ENCODE results near the gene KNDC1. TPM values are rescaled to one million over a fixed set of nuclear protein-coding genes. Genes with fewer than 3 reads are reported as not detected.

KNDC1 gene
- total RNA-seq, 1 donor from 2014 or later, result 0.09 TPM

GRCh38 chr10:133167693-133168616 lies 7.9 kb downstream of the KNDC1 start:
- peaks cover 16% of the 10 kb centered on the region for H3K27me3 Mint-ChIP-seq
- no peaks in the 10 kb centered on the region for H3K9me3 Mint-ChIP-seq
- intact Hi-C loops (cut with micrococcal nuclease), result no loop called here
- TF ChIP-seq CTCF (IDR thresholded peaks at IDR 0.05), result no peak
- POLR2A ChIA-PET, result no interaction called here
- no peak overlapping the region for H3K27ac Mint-ChIP-seq
- no peak overlapping the region for H3K4me3 Mint-ChIP-seq
- ATAC-seq (ENCODE audit: low read depth), result no peak
- H3K36me3 Mint-ChIP-seq (ENCODE audit: low read depth), result no peaks in the 10 kb centered on the region
- H3K4me1 Mint-ChIP-seq, result no peaks in the 10 kb centered on the region
- CTCF ChIA-PET, result no interaction called here
- DNase-seq, result no peak

DNA sequence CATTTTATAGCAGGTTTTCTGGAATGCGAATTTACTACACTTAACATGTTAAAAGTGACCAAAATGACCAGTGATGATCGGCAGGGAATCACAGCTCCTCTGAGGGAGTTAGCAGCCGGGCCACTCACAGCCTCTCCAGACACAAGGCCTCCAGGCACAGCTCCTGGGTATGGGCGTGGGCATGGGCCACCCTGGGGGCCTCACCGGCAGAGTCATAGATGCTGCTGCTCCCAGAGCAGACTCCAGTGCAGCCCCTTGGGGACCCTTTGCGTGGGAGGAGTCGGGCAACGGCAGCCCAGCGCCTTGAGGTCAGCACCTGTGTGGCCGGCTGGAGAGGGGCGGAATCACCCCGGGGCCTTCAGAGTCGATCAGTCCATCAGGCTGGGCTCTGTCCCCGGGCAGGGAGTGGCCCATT lies 8.6 kb downstream of the KNDC1 start:
- Mint-ChIP-seq H3K27me3 (peaks cover 14% of the 10 kb centered on the region), H3K4me1 (peaks cover under 1% of the 10 kb centered on the region), H3K27ac (no peak overlapping the region), H3K9me3 (no peaks in the 10 kb centered on the region), H3K36me3 (ENCODE audit: low read depth) (no peaks in the 10 kb centered on the region), H3K4me3 (no peak overlapping the region)
- intact Hi-C loops (cut with micrococcal nuclease), result no loop called here
- no peak for ATAC-seq (ENCODE audit: low read depth)
- POLR2A ChIA-PET, result no interaction called here
- TF ChIP-seq CTCF (IDR thresholded peaks at IDR 0.05), result no peak
- CTCF ChIA-PET, result no interaction called here
- no peak for DNase-seq

DNA sequence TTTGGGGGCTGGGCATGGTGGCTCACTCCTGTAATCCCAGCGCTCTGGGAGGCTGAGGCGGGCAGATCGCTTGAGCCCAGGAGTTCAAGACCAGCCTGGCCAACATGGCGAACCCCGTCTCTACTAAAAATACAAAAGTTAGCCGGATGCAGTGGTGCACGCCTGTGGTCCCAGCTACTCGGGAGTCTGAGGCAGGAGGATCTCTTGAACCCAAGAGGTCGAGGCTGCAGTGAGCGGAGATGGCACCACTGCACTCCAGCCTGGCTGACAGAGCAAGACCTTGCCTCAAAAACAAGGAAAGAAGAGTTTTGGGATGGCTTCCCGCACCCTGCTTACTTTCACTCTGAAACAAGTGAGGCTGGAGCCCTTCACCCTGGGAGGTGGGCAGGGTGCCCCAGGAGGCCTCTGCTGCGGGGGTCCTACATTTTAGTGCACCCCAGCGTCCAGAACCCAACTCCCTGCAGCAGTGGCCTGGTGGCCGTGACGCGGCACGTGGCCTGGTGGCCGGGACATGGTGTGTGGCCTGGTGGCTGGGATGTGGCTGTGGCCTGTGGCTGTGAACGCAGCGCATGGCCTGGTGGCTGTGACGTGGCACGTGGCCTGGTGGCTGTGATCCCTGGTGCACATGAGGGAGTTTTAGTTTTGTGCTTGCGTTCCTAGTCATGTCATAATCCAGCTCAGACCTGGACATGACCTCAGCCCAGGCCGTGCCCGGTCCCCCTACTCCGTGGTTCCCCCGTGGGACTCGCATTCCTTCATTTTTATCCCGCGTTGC lies 9.3 kb downstream of the KNDC1 start:
- intact Hi-C loops (cut with micrococcal nuclease), result no loop called here
- no peak for ATAC-seq (ENCODE audit: low read depth)
- CTCF ChIA-PET, result no interaction called here
- Mint-ChIP-seq H3K9me3 (no peaks in the 10 kb centered on the region), H3K27ac (no peak overlapping the region), H3K36me3 (ENCODE audit: low read depth) (no peaks in the 10 kb centered on the region), H3K27me3 (peaks cover 14% of the 10 kb centered on the region), H3K4me3 (no peak overlapping the region), H3K4me1 (peaks cover 6% of the 10 kb centered on the region)
- TF ChIP-seq CTCF (IDR thresholded peaks at IDR 0.05), result no peak
- DNase-seq, result no peak
- POLR2A ChIA-PET, result no interaction called here

GRCh38 chr10:133170092-133170491 lies 10.1 kb downstream of the KNDC1 start:
- H3K27me3 Mint-ChIP-seq, result peaks cover 16% of the 10 kb centered on the region
- H3K4me1 Mint-ChIP-seq, result peaks cover 6% of the 10 kb centered on the region
- DNase-seq, result no peak
- H3K4me3 Mint-ChIP-seq, result no peak overlapping the region
- no peak overlapping the region for H3K27ac Mint-ChIP-seq
- intact Hi-C loops (cut with micrococcal nuclease), result no loop called here
- ChIA-PET CTCF (no interaction called here), POLR2A (no interaction called here)
- H3K9me3 Mint-ChIP-seq, result no peaks in the 10 kb centered on the region
- H3K36me3 Mint-ChIP-seq (ENCODE audit: low read depth), result no peaks in the 10 kb centered on the region
- no peak for TF ChIP-seq CTCF (IDR thresholded peaks at IDR 0.05)
- ATAC-seq (ENCODE audit: low read depth), result no peak
